Right lobe of liver (tissue), 4 donors: ENCODE measurements around the gene GAS2L2.

Experiments
- POLR2A ChIP-seq: fragments of 450-650 bp; IDR thresholded peaks from one replicate; pipeline ENCODE4 v1.6.1; 2017; ENCODE audit warnings: antibody characterized with exemption, mild to moderate bottlenecking
- TF ChIP-seq, protein P1 (sequence below), 4 donors: fragments of 200-600 bp in 3 of 4; fragments of 450-650 bp in 1 of 4; IDR thresholded peaks; one replicate each; pipeline versions ENCODE4 v1.5.1 to v1.8.0; 2016 to 2022; ENCODE audit warnings: antibody characterized with exemption in 4 of 4, mild to moderate bottlenecking in 2 of 4
- donor health status: DM: no; HTN: no; CAD: no.
- donor health status: DM: no; HTN: no; CAD: no.
- donor health status: DM: no; HTN: yes; CAD: no.

GRCh38 chr17:35765756-35766488, 12.9 kb upstream of the GAS2L2 start:
- TF ChIP-seq, protein P1, sequence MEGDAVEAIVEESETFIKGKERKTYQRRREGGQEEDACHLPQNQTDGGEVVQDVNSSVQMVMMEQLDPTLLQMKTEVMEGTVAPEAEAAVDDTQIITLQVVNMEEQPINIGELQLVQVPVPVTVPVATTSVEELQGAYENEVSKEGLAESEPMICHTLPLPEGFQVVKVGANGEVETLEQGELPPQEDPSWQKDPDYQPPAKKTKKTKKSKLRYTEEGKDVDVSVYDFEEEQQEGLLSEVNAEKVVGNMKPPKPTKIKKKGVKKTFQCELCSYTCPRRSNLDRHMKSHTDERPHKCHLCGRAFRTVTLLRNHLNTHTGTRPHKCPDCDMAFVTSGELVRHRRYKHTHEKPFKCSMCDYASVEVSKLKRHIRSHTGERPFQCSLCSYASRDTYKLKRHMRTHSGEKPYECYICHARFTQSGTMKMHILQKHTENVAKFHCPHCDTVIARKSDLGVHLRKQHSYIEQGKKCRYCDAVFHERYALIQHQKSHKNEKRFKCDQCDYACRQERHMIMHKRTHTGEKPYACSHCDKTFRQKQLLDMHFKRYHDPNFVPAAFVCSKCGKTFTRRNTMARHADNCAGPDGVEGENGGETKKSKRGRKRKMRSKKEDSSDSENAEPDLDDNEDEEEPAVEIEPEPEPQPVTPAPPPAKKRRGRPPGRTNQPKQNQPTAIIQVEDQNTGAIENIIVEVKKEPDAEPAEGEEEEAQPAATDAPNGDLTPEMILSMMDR (IDR thresholded peaks at IDR 0.05): no peak
- no peak for TF ChIP-seq POLR2A
